GM12801 (cell line): ENCODE results near the gene SLC44A1.

Experiments
- CTCF ChIP-seq: IDR thresholded peaks from one replicate; pipeline ENCODE4 v1.5.1; 2011; ENCODE audit warnings: control low read depth; ENCODE audit not compliant: insufficient read length; ENCODE audit errors: extremely low read depth

Gene SLC44A1

GRCh38 chr9:105206821-105207699, 37.4 kb upstream of the SLC44A1 start:
- TF ChIP-seq CTCF = no peak

GRCh38 chr9:105216440-105217178, 27.8 kb upstream of the SLC44A1 start:
- TF ChIP-seq CTCF = no peak

GRCh38 chr9:105218673-105219072, 25.8 kb upstream of the SLC44A1 start:
- no peak for TF ChIP-seq CTCF

GRCh38 chr9:105219291-105219805, 25.1 kb upstream of the SLC44A1 start:
- no peak for TF ChIP-seq CTCF

GRCh38 chr9:105220451-105220850, 24.0 kb upstream of the SLC44A1 start:
- no peak for TF ChIP-seq CTCF

GRCh38 chr9:105223544-105224140, 20.8 kb upstream of the SLC44A1 start:
- no peak for TF ChIP-seq CTCF

GRCh38 chr9:105226055-105226454, 18.4 kb upstream of the SLC44A1 start:
- no peak for TF ChIP-seq CTCF
